Lung (tissue), 12 donors: ENCODE measurements around the gene BRIX1. TPM values are rescaled to one million over a fixed set of nuclear protein-coding genes. Genes with fewer than 3 reads are reported as not detected.
A peak's percentile ranks its signal among the peaks of the same experiment; 100 is the strongest.

Experiments used
- ATAC-seq: fragments of 200-7000 bp; cut with Tn5 transposase; one replicate; pipeline ENCODE4 v1.9.1; 2020; ENCODE audit warnings: moderate number of reproducible peaks; ENCODE audit not compliant: insufficient read depth, low FRiP score
- DNase-seq, 3 donors: peaks; one replicate each; pipeline ENCODE4 v3.0.0-alpha.2; 2013 to 2017
- H3K27ac ChIP-seq, 2 donors: one replicate each; pipeline ENCODE4 v1.5.1; 2013; ENCODE audit warnings: mild to moderate bottlenecking in 2 of 2, moderate library complexity in 2 of 2, control low read depth in 1 of 2, inconsistent platforms in 1 of 2, low read depth in 1 of 2, low read length in 1 of 2
- H3K27me3 ChIP-seq, 3 donors: one replicate each; pipeline ENCODE4 v1.5.1; 2013; ENCODE audit warnings: low read length in 2 of 3; ENCODE audit not compliant: control insufficient read depth in 3 of 3, insufficient read depth in 3 of 3
- H3K36me3 ChIP-seq, 4 donors: one replicate each; pipeline ENCODE4 v1.5.1; 2013; ENCODE audit warnings: low read length in 4 of 4, mild to moderate bottlenecking in 1 of 4, moderate library complexity in 1 of 4; ENCODE audit not compliant: control insufficient read depth in 4 of 4, insufficient read depth in 4 of 4
- H3K4me1 ChIP-seq, 5 donors: one replicate each; pipeline ENCODE4 v1.5.1; 2013; ENCODE audit warnings: low read length in 5 of 5, mild to moderate bottlenecking in 2 of 5, moderate library complexity in 1 of 5; ENCODE audit not compliant: control insufficient read depth in 5 of 5, insufficient read depth in 5 of 5
- H3K4me3 ChIP-seq: one replicate; pipeline ENCODE4 v1.5.1; 2013; ENCODE audit warnings: mild to moderate bottlenecking, control low read depth, moderate library complexity
- H3K9ac ChIP-seq, 2 donors: one replicate each; pipeline ENCODE4 v1.5.1; 2013; ENCODE audit warnings: low read length in 2 of 2, control low read depth in 1 of 2; ENCODE audit not compliant: insufficient read depth in 1 of 2
- H3K9me3 ChIP-seq, 4 donors: one replicate each; pipeline ENCODE4 v1.5.1; 2013; ENCODE audit warnings: low read length in 3 of 4, mild to moderate bottlenecking in 1 of 4, moderate library complexity in 1 of 4; ENCODE audit not compliant: control insufficient read depth in 4 of 4, insufficient read depth in 3 of 4
- CTCF ChIP-seq: IDR thresholded peaks from 2 replicates; pipeline ENCODE4 v1.5.1; 2012; ENCODE audit warnings: mild to moderate bottlenecking; ENCODE audit errors: control extremely low read depth, extremely low read depth
- WGBS, 2 donors: extraction: QIAGEN DNeasy Blood & Tissue Kit; methylation state at CpG; one replicate each; pipeline ENCODE4 v1.1.7; 2013; 5-methylcytosine and 5-hydroxymethylcytosine counted together
- polyA plus RNA-seq, 2 donors: library from polyadenylated mRNA; stranded (reverse); fragments of 200-250 nt; gene quantifications; one replicate each; pipeline ENCODE4 v1.2.1, GENCODE V29; 2013
- total RNA-seq, 2 donors: library from RNA; depleted of rRNA in 1 of 2; stranded (reverse); fragments of >200 nt in 1 of 2; gene quantifications; one replicate each; pipeline ENCODE4 v1.2.1, GENCODE V29; 2014 to 2021
- donor health status: control.
- donor health status: control.
- donor health status: Bipolar disorder and iron deficiency.
- donor health status: healthy.
- donor health status: DM: yes; HTN: yes; CAD: no.

BRIX1 gene
- total and polyA plus RNA-seq, 4 donors, result 17.6 to 31.2 (median 22.4) TPM

- peaks cover 0 to 4% (median 0%) of the 10 kb centered on the region in 5 donors for H3K4me1 ChIP-seq
- H3K36me3 ChIP-seq, result peaks cover 9 to 16% (median 10%) of the 10 kb centered on the region in 4 donors
- no peaks in the 10 kb centered on the region for H3K9me3 ChIP-seq
- DNase-seq, result no peak
- H3K4me3 ChIP-seq, result no peak overlapping the region
- H3K9ac ChIP-seq, result no peak overlapping the region
- no peaks in the 10 kb centered on the region for H3K27me3 ChIP-seq
- TF ChIP-seq CTCF, result no peak
- no peak for ATAC-seq
- WGBS, 2 donors, result 90 to 95% methylated on average over 11 of the region's 11 CpGs
- H3K27ac ChIP-seq, result peak overlapping the region in 1 of 2 donors; percentile 60
Observed at GRCh38 chr5:34944460-34945047, 29.0 kb downstream of the BRIX1 start.

GRCh38 chr5:34957321-34957720 lies 41.8 kb downstream of the BRIX1 start:
- 94 to 95% methylated on average over 1 of the region's 1 CpG for WGBS, 2 donors
- no peak for TF ChIP-seq CTCF
- no peak for ATAC-seq
- H3K9ac ChIP-seq, result no peak overlapping the region
- no peak overlapping the region for H3K4me3 ChIP-seq
- H3K36me3 ChIP-seq, result peaks cover 0 to 9% (median 3%) of the 10 kb centered on the region in 4 donors
- DNase-seq, result no peak
- H3K9me3 ChIP-seq, result no peaks in the 10 kb centered on the region
- no peaks in the 10 kb centered on the region for H3K27me3 ChIP-seq
- no peaks in the 10 kb centered on the region for H3K4me1 ChIP-seq
- H3K27ac ChIP-seq, result no peak overlapping the region

GRCh38 chr5:34957857-34958690 lies 42.6 kb downstream of the BRIX1 start:
- Histone ChIP-seq H3K9me3 (no peaks in the 10 kb centered on the region), H3K9ac (no peak overlapping the region), H3K27me3 (no peaks in the 10 kb centered on the region), H3K36me3 (peaks cover 0 to 8% (median 3%) of the 10 kb centered on the region in 4 donors), H3K4me3 (no peak overlapping the region), H3K4me1 (no peaks in the 10 kb centered on the region), H3K27ac (no peak overlapping the region)
- no peak for ATAC-seq
- DNase-seq, result peak in 2 of 3 donors; percentile 32 to 43
- WGBS, 2 donors, result 48 to 54% methylated on average over 5 of the region's 5 CpGs
- TF ChIP-seq CTCF, result no peak
